ENCODE measurements around the gene GGNBP2.
"Not testable (repeated sequence)": the region's sequence is repeated elsewhere in the genome, so short reads cannot be mapped to it uniquely, and the experiment has no call there.

DNA sequence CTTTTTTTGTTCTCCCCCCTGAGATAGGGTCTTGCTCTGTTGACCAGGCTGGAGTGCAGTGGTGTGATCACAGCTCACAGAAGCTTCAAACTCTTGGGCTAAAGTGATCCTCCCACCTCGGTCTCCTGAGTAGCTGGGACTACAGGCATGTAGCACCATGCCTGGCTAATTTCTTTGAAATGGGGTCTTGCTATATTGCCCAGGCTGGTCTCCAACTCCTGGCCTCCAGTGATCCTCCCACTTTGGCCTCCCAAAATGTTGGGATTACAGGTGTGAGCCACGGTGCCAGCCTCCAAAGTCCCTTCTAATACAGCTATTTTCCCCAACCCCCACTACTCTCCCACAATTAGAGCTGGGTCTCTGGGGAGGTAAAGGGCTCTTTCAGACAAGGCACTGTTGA, 36.3 kb upstream of the GGNBP2 start:
- TF ChIP-seq POLR2A (IDR thresholded peaks at IDR 0.05; ENCODE audit: low read depth); POLR2AphosphoS5 (IDR thresholded peaks at IDR 0.05): not testable (repeated sequence)
- TF ChIP-seq, protein P1, sequence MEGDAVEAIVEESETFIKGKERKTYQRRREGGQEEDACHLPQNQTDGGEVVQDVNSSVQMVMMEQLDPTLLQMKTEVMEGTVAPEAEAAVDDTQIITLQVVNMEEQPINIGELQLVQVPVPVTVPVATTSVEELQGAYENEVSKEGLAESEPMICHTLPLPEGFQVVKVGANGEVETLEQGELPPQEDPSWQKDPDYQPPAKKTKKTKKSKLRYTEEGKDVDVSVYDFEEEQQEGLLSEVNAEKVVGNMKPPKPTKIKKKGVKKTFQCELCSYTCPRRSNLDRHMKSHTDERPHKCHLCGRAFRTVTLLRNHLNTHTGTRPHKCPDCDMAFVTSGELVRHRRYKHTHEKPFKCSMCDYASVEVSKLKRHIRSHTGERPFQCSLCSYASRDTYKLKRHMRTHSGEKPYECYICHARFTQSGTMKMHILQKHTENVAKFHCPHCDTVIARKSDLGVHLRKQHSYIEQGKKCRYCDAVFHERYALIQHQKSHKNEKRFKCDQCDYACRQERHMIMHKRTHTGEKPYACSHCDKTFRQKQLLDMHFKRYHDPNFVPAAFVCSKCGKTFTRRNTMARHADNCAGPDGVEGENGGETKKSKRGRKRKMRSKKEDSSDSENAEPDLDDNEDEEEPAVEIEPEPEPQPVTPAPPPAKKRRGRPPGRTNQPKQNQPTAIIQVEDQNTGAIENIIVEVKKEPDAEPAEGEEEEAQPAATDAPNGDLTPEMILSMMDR (IDR thresholded peaks at IDR 0.05) = not testable (repeated sequence)

All from esophagus muscularis mucosa (tissue), 3 donors.